GM21360 (cell line): ENCODE data around the gene SLC13A4.
"Not testable (repeated sequence)": the region's sequence is repeated elsewhere in the genome, so short reads cannot be mapped to it uniquely, and the experiment has no call there.

Experiments used
- ATAC-seq: cut with Tn5 transposase; IDR thresholded peaks from one replicate; pipeline ENCODE4 v1.9.1; 2021; ENCODE audit warnings: mild to moderate bottlenecking, moderate library complexity; ENCODE audit not compliant: unreplicated experiment

The SLC13A4 gene, protein sequence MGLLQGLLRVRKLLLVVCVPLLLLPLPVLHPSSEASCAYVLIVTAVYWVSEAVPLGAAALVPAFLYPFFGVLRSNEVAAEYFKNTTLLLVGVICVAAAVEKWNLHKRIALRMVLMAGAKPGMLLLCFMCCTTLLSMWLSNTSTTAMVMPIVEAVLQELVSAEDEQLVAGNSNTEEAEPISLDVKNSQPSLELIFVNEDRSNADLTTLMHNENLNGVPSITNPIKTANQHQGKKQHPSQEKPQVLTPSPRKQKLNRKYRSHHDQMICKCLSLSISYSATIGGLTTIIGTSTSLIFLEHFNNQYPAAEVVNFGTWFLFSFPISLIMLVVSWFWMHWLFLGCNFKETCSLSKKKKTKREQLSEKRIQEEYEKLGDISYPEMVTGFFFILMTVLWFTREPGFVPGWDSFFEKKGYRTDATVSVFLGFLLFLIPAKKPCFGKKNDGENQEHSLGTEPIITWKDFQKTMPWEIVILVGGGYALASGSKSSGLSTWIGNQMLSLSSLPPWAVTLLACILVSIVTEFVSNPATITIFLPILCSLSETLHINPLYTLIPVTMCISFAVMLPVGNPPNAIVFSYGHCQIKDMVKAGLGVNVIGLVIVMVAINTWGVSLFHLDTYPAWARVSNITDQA

GRCh38 chr7:135728136-135728669 is at the start of gene SLC13A4:
SLC13A4 (minus strand) TSS chr7:135728186; CDS start chr7:135727496, 690 bp downstream.
- ATAC-seq, result no peak

DNA sequence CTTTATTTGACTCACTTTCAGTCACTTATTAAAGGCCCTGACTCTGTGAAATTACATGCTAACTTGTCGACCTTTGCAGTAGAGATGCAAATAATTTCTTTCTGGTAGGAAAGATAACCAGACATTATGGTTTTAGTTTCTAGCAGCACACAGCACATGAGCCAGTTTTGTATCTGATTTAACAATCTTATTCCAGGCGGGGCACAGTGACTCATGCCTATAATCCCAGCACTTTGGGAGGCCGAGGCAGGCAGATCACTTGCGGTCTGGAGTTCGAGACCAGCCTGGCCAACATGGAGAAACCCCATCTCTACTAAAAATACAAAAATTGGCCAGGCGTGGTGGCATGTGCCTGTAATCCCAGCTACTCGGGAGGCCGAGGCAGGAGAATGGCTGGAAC is 47.9 kb upstream of the SLC13A4 start:
- ATAC-seq, result not testable (repeated sequence)

DNA sequence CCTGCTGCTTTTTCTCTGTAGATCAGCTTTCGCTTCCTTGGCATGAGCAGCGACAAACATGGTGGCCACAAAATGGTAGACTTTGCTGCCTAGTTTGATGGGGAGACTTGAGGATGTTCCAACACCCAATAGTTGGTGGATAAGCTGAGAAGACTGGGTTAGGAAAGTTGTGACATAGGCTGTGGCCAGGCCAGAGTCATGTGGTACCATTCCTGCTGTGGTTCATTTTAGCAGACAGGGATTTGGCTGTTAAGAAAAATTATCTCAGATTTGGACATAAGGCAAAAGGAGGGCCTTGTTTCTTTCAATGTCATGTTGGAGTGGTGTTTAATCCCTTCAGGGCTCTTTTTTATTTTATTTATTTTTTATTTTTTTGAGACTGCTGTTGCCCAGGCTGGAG is 47.2 kb upstream of the SLC13A4 start:
- no peak for ATAC-seq

- no peak for ATAC-seq
Observed at GRCh38 chr7:135774284-135774683, 46.3 kb upstream of the SLC13A4 start.

GRCh38 chr7:135773464-135773863 is 45.5 kb upstream of the SLC13A4 start:
- no peak for ATAC-seq

GRCh38 chr7:135772639-135773222 is 44.7 kb upstream of the SLC13A4 start:
- no peak for ATAC-seq

DNA sequence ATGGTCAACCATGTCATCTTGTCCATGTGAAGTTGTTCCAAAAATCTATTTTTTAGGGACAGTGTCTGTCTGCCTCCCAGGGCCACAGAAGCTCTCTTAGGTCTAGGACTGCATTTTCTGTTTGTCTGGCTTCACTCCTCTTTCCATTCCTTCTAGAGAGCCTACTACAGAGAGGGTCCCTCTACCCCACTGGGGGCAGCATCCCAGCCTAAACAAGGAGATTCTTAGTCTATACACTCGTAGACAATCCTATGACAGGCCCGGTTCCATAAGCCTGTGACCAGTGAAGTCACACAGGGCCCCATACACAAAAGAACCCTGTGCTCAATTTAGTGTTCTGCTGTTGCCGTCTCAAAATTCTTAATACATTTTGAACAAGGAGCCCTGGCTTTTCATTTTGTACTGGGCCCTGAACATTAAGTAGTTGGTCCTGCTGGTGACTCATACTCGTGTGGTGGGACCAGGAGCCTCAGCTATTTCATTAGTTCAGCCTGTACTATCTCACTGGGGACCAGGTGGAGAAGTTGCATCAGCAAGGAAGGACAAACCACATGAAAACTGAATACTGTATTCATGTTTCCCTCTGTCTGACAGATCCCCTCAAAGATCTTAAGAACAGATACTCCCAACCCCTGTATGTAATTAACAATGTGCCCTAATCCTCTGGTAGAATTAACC is 44.1 kb upstream of the SLC13A4 start:
- ATAC-seq, result no peak

DNA sequence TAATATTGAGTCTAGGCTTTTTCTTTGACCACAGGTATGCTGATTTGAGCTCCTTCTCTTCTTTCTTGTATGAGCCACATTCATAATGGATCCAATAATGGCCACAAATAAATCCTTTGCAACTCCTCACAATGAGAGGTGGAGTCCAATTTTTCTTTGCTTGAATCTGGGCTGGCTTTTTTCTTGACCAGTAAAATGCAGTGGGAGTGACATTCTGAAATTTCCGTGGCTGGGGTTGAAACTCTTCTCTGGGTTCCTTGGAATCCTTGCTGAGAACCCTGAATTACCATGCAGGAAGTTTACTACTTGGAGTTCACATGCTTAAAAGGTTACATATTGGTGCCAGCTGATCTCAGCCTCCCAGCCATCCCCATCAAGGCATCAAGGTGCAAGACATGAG is 43.1 kb upstream of the SLC13A4 start:
- no peak for ATAC-seq

DNA sequence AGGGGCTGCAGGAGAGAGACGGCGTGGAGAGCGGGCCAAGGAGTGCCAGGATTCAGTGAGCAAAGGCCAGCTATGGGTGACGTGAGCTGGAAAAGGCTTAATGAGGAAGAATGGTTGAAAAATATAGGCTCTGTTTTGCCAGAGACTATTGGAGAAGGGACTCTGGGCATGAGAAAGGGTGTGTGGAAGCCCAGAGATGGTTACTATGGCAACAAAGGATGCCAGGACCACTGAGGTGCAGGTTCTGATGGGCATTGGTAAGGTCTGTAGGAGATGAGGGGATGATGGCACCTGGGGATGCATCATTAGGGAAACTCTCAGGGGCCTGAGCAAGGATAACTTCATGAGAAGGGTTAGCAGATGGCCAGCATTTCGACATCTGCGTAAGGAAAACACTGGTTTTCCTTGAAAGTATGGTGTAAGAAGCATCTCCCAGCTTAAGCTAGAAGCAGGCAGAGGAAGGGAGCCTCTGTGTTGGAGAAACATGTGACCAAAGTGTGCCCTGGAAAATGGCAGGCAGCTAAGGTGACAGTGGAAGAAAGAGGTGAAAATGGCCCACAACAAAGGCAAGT is 42.2 kb upstream of the SLC13A4 start:
- no peak for ATAC-seq

DNA sequence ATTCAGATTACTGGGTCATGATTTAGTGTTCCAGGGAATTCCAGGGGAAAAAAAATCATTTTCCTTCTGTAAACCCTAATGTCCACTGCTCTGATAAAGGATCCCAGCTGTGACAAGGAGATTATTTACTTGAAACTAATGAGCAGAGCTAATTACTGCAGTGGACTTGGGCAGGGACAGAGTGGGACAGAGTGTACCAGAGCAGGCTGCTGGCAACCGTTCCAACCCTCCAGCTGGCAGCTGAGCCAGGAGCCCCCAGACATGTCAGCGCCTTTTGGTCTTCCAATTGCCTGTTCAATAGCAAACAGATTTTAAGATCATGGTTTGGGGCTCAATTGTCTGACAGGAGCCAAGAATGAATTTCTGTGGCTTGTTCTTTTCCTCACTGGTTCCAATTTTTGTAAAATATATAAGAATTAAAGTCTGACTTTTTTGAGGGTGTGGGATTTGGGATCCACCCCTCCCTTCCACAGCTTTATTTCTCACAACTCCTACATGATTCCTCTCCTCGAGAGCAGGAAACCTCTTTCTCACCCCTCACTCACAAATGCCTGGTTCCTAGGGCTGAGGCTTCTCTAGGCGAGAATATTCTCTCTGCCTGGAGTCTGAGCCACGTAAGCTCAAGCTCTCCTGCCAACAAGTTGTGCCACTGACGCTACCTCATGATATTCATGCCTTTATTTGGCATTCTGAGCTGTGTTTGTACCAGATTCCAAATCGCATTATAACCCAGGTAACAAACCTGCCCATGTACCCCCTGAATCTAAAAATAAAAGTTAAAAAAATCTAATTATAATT is 41.2 kb upstream of the SLC13A4 start:
- no peak for ATAC-seq

DNA sequence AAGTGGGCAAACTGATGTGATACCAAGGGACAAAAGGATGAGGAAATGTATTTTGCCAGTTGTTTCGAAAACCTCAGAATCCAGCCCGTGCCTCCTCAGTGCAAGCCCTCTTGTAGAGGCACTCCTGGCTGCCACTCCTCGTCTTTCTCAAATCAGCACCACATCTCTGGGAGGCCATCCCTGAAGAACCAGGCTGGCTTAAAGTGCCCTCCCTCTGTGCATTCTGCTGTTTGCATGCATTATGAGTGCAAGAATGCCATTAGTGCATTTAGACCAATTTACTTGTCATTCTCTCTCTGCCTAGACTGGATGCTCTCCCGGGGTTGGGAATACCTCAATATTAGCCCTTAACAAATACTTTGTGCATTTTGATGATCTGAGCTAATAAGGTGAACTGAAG is 40.5 kb upstream of the SLC13A4 start:
- no peak for ATAC-seq

- ATAC-seq, result no peak
Observed at GRCh38 chr7:135768064-135768463, 40.1 kb upstream of the SLC13A4 start.

- ATAC-seq, result no peak
Observed at GRCh38 chr7:135763261-135763660, 35.3 kb upstream of the SLC13A4 start.

- no peak for ATAC-seq
Observed at GRCh38 chr7:135761751-135762488, 33.9 kb upstream of the SLC13A4 start.

- ATAC-seq, result no peak
Observed at GRCh38 chr7:135759532-135759931, 31.5 kb upstream of the SLC13A4 start.

DNA sequence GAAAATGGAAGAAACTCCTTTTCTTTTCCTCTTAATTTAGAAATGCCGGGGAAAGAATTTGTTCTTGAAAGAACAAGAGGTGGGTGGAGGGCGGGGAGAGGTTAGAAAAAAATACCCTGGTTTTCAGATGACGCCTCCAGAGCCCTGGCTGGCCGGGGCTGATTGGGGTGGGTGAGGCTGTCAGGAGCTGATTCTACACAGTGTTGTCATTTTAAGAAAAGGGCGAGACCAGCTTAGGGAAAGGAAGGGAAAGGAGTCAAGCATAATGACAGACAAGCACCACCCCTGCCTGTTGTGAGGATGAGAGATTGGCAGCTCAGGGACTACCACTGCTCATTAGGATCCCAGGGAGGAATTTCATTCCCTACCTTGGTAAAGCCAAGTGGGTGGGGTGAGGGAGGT is 30.5 kb upstream of the SLC13A4 start:
- ATAC-seq, result no peak

- ATAC-seq, result no peak
Observed at GRCh38 chr7:135757719-135758411, 29.9 kb upstream of the SLC13A4 start.

GRCh38 chr7:135756191-135756590 is 28.2 kb upstream of the SLC13A4 start:
- no peak for ATAC-seq

DNA sequence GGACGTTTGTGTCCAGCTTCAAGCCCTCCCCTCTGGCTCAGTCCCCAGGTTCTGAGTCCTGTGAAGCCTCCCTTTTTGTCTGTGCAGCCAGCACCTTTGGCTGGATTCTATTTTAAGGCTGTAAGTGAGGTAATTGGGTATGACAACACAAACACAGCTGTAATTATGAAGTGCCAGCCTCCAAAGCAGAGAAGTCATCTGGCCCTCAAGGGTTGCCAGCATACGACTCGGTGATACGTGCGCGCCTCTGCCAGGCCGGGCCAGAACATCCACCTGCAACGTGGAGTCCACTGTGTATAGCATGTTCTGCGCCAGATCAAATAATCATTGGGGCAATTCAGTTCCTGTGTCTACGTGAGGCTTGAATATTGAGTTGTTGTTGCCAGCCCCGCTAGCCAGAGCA is 27.4 kb upstream of the SLC13A4 start:
- no peak for ATAC-seq
